Activated naive CD4-positive, alpha-beta T cell treated with anti-CD3 and anti-CD28 coated beads, Interleukin-2, amount 50 U/mL, for 24 hours (primary cell): ENCODE data around the gene GSTT2B.
"Not testable (repeated sequence)": the region's sequence is repeated elsewhere in the genome, so short reads cannot be mapped to it uniquely, and the experiment has no call there.

ENCODE experiments used
- H3K27ac Mint-ChIP-seq: one replicate; pipeline ENCODE4 v1.8.0; 2021; ENCODE audit warnings: mild to moderate bottlenecking, mixed read lengths
- H3K27me3 Mint-ChIP-seq: one replicate; pipeline ENCODE4 v1.8.0; 2021; ENCODE audit warnings: mixed read lengths
- H3K36me3 Mint-ChIP-seq: one replicate; pipeline ENCODE4 v1.8.0; 2021; ENCODE audit warnings: mixed read lengths
- H3K4me1 Mint-ChIP-seq: one replicate; pipeline ENCODE4 v1.8.0; 2021; ENCODE audit warnings: mixed read lengths
- H3K4me3 Mint-ChIP-seq: one replicate; pipeline ENCODE4 v1.8.0; 2021; ENCODE audit warnings: mild to moderate bottlenecking, mixed read lengths
- H3K9me3 Mint-ChIP-seq: one replicate; pipeline ENCODE4 v1.8.0; 2021; ENCODE audit warnings: mixed read lengths

GSTT2B gene

GRCh38 chr22:23966568-23966967 is 5.6 kb upstream of the GSTT2B start, which contains the start of gene DDTL:
Gene DDTL, plus strand, starts transcription at chr22:23966888. Its CDS starts 27 bp downstream, at chr22:23966915.
- not testable (repeated sequence) for H3K27me3 Mint-ChIP-seq, H3K27ac Mint-ChIP-seq, H3K4me3 Mint-ChIP-seq, H3K36me3 Mint-ChIP-seq, H3K9me3 Mint-ChIP-seq
- peaks cover 19% of the 10 kb centered on the region for H3K4me1 Mint-ChIP-seq

DNA sequence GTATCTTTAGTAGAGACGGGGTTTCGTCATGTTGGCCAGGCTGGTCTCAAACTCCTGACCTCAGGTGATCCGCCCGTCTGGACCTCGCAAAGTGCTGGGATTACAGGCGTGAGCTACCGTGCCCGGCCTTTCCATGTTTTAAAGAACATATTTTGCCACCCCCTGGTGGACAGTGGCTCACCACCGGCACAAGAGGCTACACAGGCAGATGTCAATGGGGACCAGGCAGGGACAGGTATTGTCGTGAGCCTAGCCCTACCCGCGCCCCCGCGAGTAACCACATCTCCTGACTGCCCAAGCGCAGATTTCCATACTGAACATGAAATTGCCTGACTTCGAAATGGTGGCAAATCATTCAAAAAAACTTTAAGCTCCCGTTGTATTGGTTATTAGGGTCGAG is 5.1 kb upstream of the GSTT2B start:
- not testable (repeated sequence) for H3K27me3 Mint-ChIP-seq, H3K4me3 Mint-ChIP-seq, H3K9me3 Mint-ChIP-seq, H3K36me3 Mint-ChIP-seq, H3K27ac Mint-ChIP-seq
- H3K4me1 Mint-ChIP-seq: peaks cover 15% of the 10 kb centered on the region

GRCh38 chr22:23956301-23956900 is 4.6 kb downstream of the GSTT2B start:
- H3K27me3 Mint-ChIP-seq, H3K36me3 Mint-ChIP-seq, H3K9me3 Mint-ChIP-seq, H3K4me3 Mint-ChIP-seq, H3K27ac Mint-ChIP-seq, H3K4me1 Mint-ChIP-seq: not testable (repeated sequence)

GRCh38 chr22:23955886-23956285 is 5.1 kb downstream of the GSTT2B start:
- H3K4me3 Mint-ChIP-seq, H3K27ac Mint-ChIP-seq, H3K9me3 Mint-ChIP-seq, H3K4me1 Mint-ChIP-seq, H3K36me3 Mint-ChIP-seq, H3K27me3 Mint-ChIP-seq: not testable (repeated sequence)

GRCh38 chr22:23954991-23955305 is 6.0 kb downstream of the GSTT2B start:
- not testable (repeated sequence) for H3K4me1 Mint-ChIP-seq, H3K27ac Mint-ChIP-seq, H3K9me3 Mint-ChIP-seq, H3K27me3 Mint-ChIP-seq, H3K4me3 Mint-ChIP-seq, H3K36me3 Mint-ChIP-seq

DNA sequence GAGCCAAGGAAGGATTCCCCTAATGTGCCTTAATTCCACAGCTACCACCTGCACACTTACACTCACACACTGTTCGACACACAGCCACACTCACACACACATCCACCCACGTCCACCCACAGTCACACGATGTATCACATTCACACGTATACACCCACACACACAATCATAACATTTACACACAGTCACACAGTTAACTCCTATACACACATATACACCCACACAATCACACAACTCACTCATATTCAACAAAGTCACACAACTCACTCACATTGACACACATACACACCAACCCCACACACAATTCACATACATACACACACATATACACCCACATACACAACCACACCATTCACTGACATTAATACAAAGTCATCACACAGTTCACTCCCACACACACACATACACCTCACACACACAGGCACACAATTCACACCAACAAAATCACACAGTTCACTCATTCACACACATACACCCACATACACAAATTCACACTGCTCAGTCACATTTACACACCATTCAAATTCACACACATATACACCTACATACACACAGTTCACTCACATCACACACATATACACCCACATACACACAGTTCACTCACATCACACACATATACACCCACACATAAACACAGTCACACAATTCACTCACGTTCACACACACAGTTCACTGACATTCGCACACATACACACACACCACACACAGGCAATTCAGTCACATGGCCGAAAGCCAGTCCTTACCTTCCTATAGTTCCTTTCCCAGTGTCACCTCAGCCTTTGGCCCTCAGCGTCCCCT is 6.6 kb downstream of the GSTT2B start:
- not testable (repeated sequence) for H3K4me3 Mint-ChIP-seq, H3K27me3 Mint-ChIP-seq, H3K27ac Mint-ChIP-seq, H3K9me3 Mint-ChIP-seq, H3K4me1 Mint-ChIP-seq, H3K36me3 Mint-ChIP-seq

DNA sequence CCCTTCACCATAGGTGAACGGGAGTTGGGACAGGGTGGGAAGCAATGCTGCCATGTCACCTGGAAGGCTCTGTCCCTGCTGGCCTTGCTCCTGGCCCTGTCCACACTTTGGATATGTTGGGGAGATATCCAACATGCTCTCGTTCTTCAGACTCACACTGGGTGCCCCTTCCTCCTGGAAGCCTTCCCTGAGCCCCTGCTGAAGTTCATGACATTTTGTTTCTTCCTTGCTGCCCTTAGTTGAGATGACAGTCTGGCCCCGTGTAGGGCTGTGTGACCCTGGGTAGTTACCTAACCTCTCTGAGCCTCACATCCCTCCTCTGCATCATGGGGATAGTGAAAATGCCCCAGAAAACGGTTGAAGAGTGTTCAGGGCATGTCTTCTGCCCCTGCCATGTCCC is 7.5 kb downstream of the GSTT2B start:
- H3K4me1 Mint-ChIP-seq, H3K27me3 Mint-ChIP-seq, H3K27ac Mint-ChIP-seq, H3K9me3 Mint-ChIP-seq, H3K36me3 Mint-ChIP-seq, H3K4me3 Mint-ChIP-seq: not testable (repeated sequence)

DNA sequence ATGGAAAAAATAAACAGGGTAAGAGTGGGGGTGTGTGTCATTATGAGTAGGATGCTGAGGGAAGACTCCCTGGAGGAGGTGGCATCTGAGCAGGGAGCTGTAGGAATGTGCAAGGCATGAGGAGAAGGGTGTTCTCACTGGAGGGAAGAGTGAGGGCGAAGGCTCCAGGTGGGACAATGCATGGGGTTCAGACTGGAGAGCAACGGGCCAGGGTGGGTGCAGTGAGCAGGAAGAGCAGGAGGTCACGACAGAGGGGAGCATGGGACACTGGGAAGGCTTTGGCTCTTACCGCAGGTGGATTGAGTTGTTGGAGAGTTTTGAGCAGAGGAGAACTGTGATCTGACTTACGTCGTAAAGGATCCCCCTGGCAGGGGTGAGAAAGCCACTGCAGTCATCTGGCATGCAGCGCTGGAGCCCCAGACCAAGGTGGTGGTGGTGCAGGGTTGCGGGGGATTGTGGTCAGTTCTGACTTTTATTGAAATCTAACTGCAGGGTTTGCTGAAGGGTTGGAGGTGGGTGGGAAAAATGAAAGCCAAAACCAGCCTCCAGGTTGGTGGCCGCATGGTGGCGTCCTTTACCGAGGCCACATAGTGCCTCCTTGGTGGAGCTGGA is 8.1 kb downstream of the GSTT2B start:
- not testable (repeated sequence) for H3K4me1 Mint-ChIP-seq, H3K9me3 Mint-ChIP-seq, H3K27me3 Mint-ChIP-seq, H3K27ac Mint-ChIP-seq, H3K4me3 Mint-ChIP-seq, H3K36me3 Mint-ChIP-seq

GRCh38 chr22:23951383-23951782 is 9.6 kb downstream of the GSTT2B start:
- not testable (repeated sequence) for H3K27me3 Mint-ChIP-seq, H3K9me3 Mint-ChIP-seq, H3K4me1 Mint-ChIP-seq, H3K27ac Mint-ChIP-seq, H3K4me3 Mint-ChIP-seq, H3K36me3 Mint-ChIP-seq

DNA sequence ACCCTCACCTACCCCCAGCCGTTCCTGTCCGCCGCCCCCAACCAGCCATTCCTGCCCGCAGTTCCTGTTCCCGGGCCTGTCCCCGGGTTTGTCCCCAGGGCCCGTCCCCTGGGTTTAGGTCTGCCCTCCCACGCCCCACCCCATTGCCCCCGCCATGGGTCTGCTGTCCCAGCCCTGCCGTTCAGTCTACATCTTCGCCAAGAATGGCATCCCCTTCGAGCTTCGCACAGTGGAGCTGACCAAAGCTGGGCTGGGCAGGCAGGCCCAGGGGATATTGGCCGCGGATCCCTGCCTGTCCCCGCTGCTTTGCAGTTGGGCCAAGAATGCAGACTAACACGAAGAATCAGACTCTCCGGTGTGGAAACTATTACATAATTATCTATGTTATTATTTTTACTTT is 11.2 kb downstream of the GSTT2B start:
- H3K4me3 Mint-ChIP-seq, H3K27ac Mint-ChIP-seq, H3K9me3 Mint-ChIP-seq, H3K27me3 Mint-ChIP-seq, H3K4me1 Mint-ChIP-seq, H3K36me3 Mint-ChIP-seq: not testable (repeated sequence)

GRCh38 chr22:23947391-23947790 is 13.6 kb downstream of the GSTT2B start:
- H3K9me3 Mint-ChIP-seq, H3K27ac Mint-ChIP-seq, H3K27me3 Mint-ChIP-seq, H3K4me1 Mint-ChIP-seq, H3K36me3 Mint-ChIP-seq, H3K4me3 Mint-ChIP-seq: not testable (repeated sequence)

DNA sequence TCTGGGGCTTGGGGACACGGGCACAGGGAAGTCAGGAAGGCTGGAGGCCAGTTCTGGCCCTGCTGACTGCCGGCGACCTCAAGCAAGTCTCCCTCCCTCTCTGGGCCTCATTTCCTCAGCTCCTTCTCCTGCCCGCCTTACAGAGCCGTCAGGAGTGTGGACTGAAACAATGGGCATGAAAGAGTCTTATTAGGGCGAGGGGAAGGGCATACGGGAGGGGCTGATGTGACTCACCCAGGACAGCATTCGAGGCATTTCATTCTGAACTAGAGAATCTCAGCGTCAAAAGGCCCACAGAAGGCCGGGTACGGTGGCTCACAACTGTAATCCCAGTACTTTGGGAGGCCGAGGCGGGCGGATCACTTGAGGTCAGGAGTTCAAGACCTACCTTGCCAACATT is 20.8 kb downstream of the GSTT2B start:
- not testable (repeated sequence) for H3K27ac Mint-ChIP-seq, H3K4me3 Mint-ChIP-seq, H3K27me3 Mint-ChIP-seq, H3K9me3 Mint-ChIP-seq, H3K36me3 Mint-ChIP-seq, H3K4me1 Mint-ChIP-seq

GRCh38 chr22:23939017-23939357 is 22.0 kb downstream of the GSTT2B start:
- H3K27me3 Mint-ChIP-seq: no peaks in the 10 kb centered on the region
- H3K4me1 Mint-ChIP-seq: no peaks in the 10 kb centered on the region
- H3K36me3 Mint-ChIP-seq: no peaks in the 10 kb centered on the region
- no peak overlapping the region for H3K27ac Mint-ChIP-seq
- H3K4me3 Mint-ChIP-seq: no peak overlapping the region
- no peaks in the 10 kb centered on the region for H3K9me3 Mint-ChIP-seq

- no peaks in the 10 kb centered on the region for H3K9me3 Mint-ChIP-seq
- H3K27ac Mint-ChIP-seq: no peak overlapping the region
- no peaks in the 10 kb centered on the region for H3K4me1 Mint-ChIP-seq
- H3K4me3 Mint-ChIP-seq: no peak overlapping the region
- H3K27me3 Mint-ChIP-seq: no peaks in the 10 kb centered on the region
- no peaks in the 10 kb centered on the region for H3K36me3 Mint-ChIP-seq
Observed at GRCh38 chr22:23938328-23939016, 22.5 kb downstream of the GSTT2B start.

GRCh38 chr22:23926561-23926960 is 34.4 kb downstream of the GSTT2B start:
- H3K27me3 Mint-ChIP-seq: peaks cover 1% of the 10 kb centered on the region
- no peak overlapping the region for H3K4me3 Mint-ChIP-seq
- H3K4me1 Mint-ChIP-seq: no peaks in the 10 kb centered on the region
- peaks cover 2% of the 10 kb centered on the region for H3K36me3 Mint-ChIP-seq
- no peaks in the 10 kb centered on the region for H3K9me3 Mint-ChIP-seq
- no peak overlapping the region for H3K27ac Mint-ChIP-seq

- peaks cover 1% of the 10 kb centered on the region for H3K27me3 Mint-ChIP-seq
- H3K4me3 Mint-ChIP-seq: no peak overlapping the region
- no peaks in the 10 kb centered on the region for H3K9me3 Mint-ChIP-seq
- no peaks in the 10 kb centered on the region for H3K4me1 Mint-ChIP-seq
- H3K27ac Mint-ChIP-seq: no peak overlapping the region
- H3K36me3 Mint-ChIP-seq: no peaks in the 10 kb centered on the region
Observed at GRCh38 chr22:23925020-23925606, 35.9 kb downstream of the GSTT2B start.
